ENCODE data around the gene GPN2.

Gene GPN2

GRCh38 chr1:26889551-26890466, at the start of gene GPN2:
Gene GPN2, minus strand, starts transcription at chr1:26890283. Its CDS starts 187 bp downstream, at chr1:26890096.
- peak; percentile 69 for DNase-seq (ENCODE audit: low spot score)

- no peak for DNase-seq (ENCODE audit: low spot score)
These were observed 48.6 kb upstream of the GPN2 start for GRCh38 chr1:26938659-26939025.

- no peak for DNase-seq (ENCODE audit: low spot score)
These were observed 48.0 kb upstream of the GPN2 start for GRCh38 chr1:26938004-26938658.

GRCh38 chr1:26936823-26937222, 46.7 kb upstream of the GPN2 start:
- no peak for DNase-seq (ENCODE audit: low spot score)

GRCh38 chr1:26932531-26932930, 42.4 kb upstream of the GPN2 start:
- no peak for DNase-seq (ENCODE audit: low spot score)

- no peak for DNase-seq (ENCODE audit: low spot score)
These were observed 33.6 kb upstream of the GPN2 start for GRCh38 chr1:26923711-26924110.

- DNase-seq (ENCODE audit: low spot score) = no peak
These were observed 32.8 kb upstream of the GPN2 start for GRCh38 chr1:26922901-26923300.

GRCh38 chr1:26922431-26922729, 32.3 kb upstream of the GPN2 start:
- no peak for DNase-seq (ENCODE audit: low spot score)

GRCh38 chr1:26921540-26922430, 31.7 kb upstream of the GPN2 start, which contains the start of gene NUDC:
Gene NUDC, plus strand, starts transcription at chr1:26921743. Its CDS starts 106 bp downstream, at chr1:26921849.
- peak; percentile 92 for DNase-seq (ENCODE audit: low spot score)

- no peak for DNase-seq (ENCODE audit: low spot score)
These were observed 31.1 kb upstream of the GPN2 start for GRCh38 chr1:26921126-26921539.

- DNase-seq (ENCODE audit: low spot score) = no peak
These were observed 25.2 kb upstream of the GPN2 start for GRCh38 chr1:26915204-26915842.

- peak; percentile 13 for DNase-seq (ENCODE audit: low spot score)
These were observed 23.9 kb upstream of the GPN2 start, which contains the start of gene NR0B2 for GRCh38 chr1:26913754-26914619. Gene NR0B2, minus strand, starts transcription at chr1:26913975. Its CDS starts 35 bp downstream, at chr1:26913940.

- no peak for DNase-seq (ENCODE audit: low spot score)
These were observed 23.3 kb upstream of the GPN2 start for GRCh38 chr1:26913389-26913753.

GRCh38 chr1:26912147-26912490, 22.0 kb upstream of the GPN2 start:
- no peak for DNase-seq (ENCODE audit: low spot score)

- no peak for DNase-seq (ENCODE audit: low spot score)
These were observed 21.5 kb upstream of the GPN2 start for GRCh38 chr1:26911399-26912146.

- no peak for DNase-seq (ENCODE audit: low spot score)
These were observed 20.5 kb upstream of the GPN2 start for GRCh38 chr1:26910343-26911160.

GRCh38 chr1:26909951-26910342, 19.9 kb upstream of the GPN2 start:
- no peak for DNase-seq (ENCODE audit: low spot score)

GRCh38 chr1:26907071-26907917, 17.2 kb upstream of the GPN2 start:
- peak; percentile 43 for DNase-seq (ENCODE audit: low spot score)

Data from SW480 (cell line).